ENCODE results near the gene HM13. TPM values are rescaled to one million over a fixed set of nuclear protein-coding genes. Genes with fewer than 3 reads are reported as not detected.

HM13 gene
- total RNA-seq, 2 donors from 2014 or later, result 73.2 to 79.4 TPM

- 76% methylated on average over 4 to 5 of the region's 5 CpGs for WGBS, 2 donors
- Histone ChIP-seq H3K36me3 (replicated peaks in 1 of 2; ENCODE audit: insufficient read depth in 1 of 2, low read depth in 2 of 2) (no peaks in the 10 kb centered on the region), H3K27me3 (peaks cover 0 to 4% of the 10 kb centered on the region in 2 donors), H3K27ac (no peak overlapping the region), H3K9me3 (no peaks in the 10 kb centered on the region), H3K4me3 (no peak overlapping the region), H3K4me1 (no peaks in the 10 kb centered on the region)
- intact Hi-C loops (cut with DNase I), result no loop called here
- TF ChIP-seq POLR2A (IDR thresholded peaks at IDR 0.05), result no peak
- TF ChIP-seq, protein P1, sequence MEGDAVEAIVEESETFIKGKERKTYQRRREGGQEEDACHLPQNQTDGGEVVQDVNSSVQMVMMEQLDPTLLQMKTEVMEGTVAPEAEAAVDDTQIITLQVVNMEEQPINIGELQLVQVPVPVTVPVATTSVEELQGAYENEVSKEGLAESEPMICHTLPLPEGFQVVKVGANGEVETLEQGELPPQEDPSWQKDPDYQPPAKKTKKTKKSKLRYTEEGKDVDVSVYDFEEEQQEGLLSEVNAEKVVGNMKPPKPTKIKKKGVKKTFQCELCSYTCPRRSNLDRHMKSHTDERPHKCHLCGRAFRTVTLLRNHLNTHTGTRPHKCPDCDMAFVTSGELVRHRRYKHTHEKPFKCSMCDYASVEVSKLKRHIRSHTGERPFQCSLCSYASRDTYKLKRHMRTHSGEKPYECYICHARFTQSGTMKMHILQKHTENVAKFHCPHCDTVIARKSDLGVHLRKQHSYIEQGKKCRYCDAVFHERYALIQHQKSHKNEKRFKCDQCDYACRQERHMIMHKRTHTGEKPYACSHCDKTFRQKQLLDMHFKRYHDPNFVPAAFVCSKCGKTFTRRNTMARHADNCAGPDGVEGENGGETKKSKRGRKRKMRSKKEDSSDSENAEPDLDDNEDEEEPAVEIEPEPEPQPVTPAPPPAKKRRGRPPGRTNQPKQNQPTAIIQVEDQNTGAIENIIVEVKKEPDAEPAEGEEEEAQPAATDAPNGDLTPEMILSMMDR (IDR thresholded peaks at IDR 0.05), result no peak
- no peak for DNase-seq
- no peak for ATAC-seq
Measured at GRCh38 chr20:31508517-31509244, 5.6 kb upstream of the HM13 start.

- H3K9me3 ChIP-seq, result no peaks in the 10 kb centered on the region
- H3K4me1 ChIP-seq, result peaks cover 44% of the 10 kb centered on the region
- peak overlapping the region; percentile 62 to 94 (median 91) for H3K27ac ChIP-seq
- ATAC-seq (no peak), DNase-seq (no peak)
- peak overlapping the region; percentile 84 to 86 for H3K4me3 ChIP-seq
- TF ChIP-seq POLR2A (IDR thresholded peaks at IDR 0.05), result no peak
- TF ChIP-seq, protein P1 (IDR thresholded peaks at IDR 0.05), result no peak
- WGBS, 2 donors, result 4 to 5% methylated on average over 4 of the region's 4 CpGs
- H3K27me3 ChIP-seq, result no peaks in the 10 kb centered on the region
- intact Hi-C loops (cut with DNase I), result no loop called here
- no peaks in the 10 kb centered on the region for H3K36me3 ChIP-seq (replicated peaks in 1 of 2; ENCODE audit: insufficient read depth in 1 of 2, low read depth in 2 of 2)
Measured at GRCh38 chr20:31515072-31515774, 981 bp downstream of the HM13 start.

DNA sequence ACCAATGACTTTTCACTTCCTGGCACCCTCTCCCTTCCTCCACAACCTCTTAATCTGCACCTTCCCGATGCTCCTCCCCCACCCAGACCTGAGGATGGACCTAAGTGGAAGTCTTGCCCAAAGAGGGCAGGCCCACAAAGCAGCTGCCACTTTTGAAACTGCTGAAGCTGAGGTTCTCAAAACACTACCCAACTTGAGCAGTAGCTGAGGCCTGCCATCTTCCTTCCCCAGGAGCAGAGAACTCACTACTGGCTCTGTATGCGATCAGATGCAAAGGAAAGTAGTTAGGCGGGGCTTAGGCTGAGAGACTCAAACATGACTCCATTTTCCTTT is 1.5 kb downstream of the HM13 start:
- ATAC-seq, result no peak
- H3K4me3 ChIP-seq, result peak overlapping the region in 1 of 2 donors; percentile 84
- intact Hi-C loops (cut with DNase I), result no loop called here
- peak overlapping the region; percentile 19 to 94 (median 63) for H3K27ac ChIP-seq
- no peaks in the 10 kb centered on the region for H3K36me3 ChIP-seq (replicated peaks in 1 of 2; ENCODE audit: insufficient read depth in 1 of 2, low read depth in 2 of 2)
- peak in 3 of 4 donors; percentile 37 to 51 (median 40) for DNase-seq
- TF ChIP-seq POLR2A (IDR thresholded peaks at IDR 0.05), result no peak
- TF ChIP-seq, protein P1 (IDR thresholded peaks at IDR 0.05), result no peak
- H3K9me3 ChIP-seq, result no peaks in the 10 kb centered on the region
- peaks cover 49% of the 10 kb centered on the region for H3K4me1 ChIP-seq
- H3K27me3 ChIP-seq, result no peaks in the 10 kb centered on the region
- 31 to 50% methylated on average over 3 of the region's 3 CpGs for WGBS, 2 donors

DNA sequence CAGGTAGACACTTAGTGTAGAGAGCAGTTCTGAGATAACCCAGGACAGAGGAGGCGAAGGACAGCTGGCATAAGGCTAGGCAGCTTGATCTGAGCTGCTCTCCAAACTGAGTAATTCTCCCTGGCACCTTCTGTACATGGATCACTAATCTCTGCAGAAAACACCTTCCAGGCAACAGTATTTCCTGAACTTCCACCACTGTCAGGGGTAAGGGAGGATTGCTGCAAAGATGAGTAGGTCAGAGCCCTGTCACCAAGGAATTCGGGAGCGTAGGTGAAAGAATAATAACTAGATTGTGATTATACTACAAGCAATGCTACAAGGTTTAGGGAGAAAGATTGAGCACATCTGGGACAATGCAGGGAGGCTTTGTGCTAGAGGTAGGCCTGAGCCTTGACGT is 1.9 kb downstream of the HM13 start:
- intact Hi-C loops (cut with DNase I), result no loop called here
- 33 to 40% methylated on average over 4 of the region's 4 CpGs for WGBS, 2 donors
- Histone ChIP-seq H3K36me3 (replicated peaks in 1 of 2; ENCODE audit: insufficient read depth in 1 of 2, low read depth in 2 of 2) (no peaks in the 10 kb centered on the region), H3K27me3 (no peaks in the 10 kb centered on the region), H3K4me1 (peaks cover 54% of the 10 kb centered on the region), H3K4me3 (no peak overlapping the region), H3K9me3 (no peaks in the 10 kb centered on the region), H3K27ac (peak overlapping the region; percentile 19 to 94 (median 63))
- ATAC-seq, result no peak
- DNase-seq, result no peak
- no peak for TF ChIP-seq POLR2A (IDR thresholded peaks at IDR 0.05)
- TF ChIP-seq, protein P1 (IDR thresholded peaks at IDR 0.05), result no peak
